SU-DHL-6 (cell line): ENCODE data around the gene INPPL1.

Experiments
- H2AFZ ChIP-seq: fragments of 200-600 bp; sonication (generic); 2 replicates; pipeline ENCODE4 v1.6.1; 2014; ENCODE audit warnings: low read depth, mild to moderate bottlenecking, moderate library complexity, mixed read lengths, antibody characterized with exemption, low read length; ENCODE audit not compliant: severe bottlenecking
- H3F3A ChIP-seq: fragments of 200-600 bp; shearing (Covaris generic); 2 replicates; pipeline ENCODE4 v1.6.0; 2016; ENCODE audit warnings: antibody characterized with exemption, mild to moderate bottlenecking; ENCODE audit not compliant: insufficient read depth
- H3K27ac ChIP-seq: fragments of 200-600 bp; sonication (generic); 2 replicates; pipeline ENCODE4 v1.5.1; 2016; ENCODE audit warnings: low read depth, mild to moderate bottlenecking, low read length, moderate library complexity, mixed read lengths
- H3K27me3 ChIP-seq: fragments of 200-600 bp; sonication (generic), shearing (Covaris generic); 2 replicates; pipeline ENCODE4 v1.6.0; 2014; ENCODE audit warnings: mild to moderate bottlenecking, low read length
- H3K36me3 ChIP-seq: fragments of 200-600 bp; sonication (generic); 2 replicates; pipeline ENCODE4 v1.6.1; 2014; ENCODE audit warnings: mild to moderate bottlenecking, low read length, mixed read lengths
- H3K4me2 ChIP-seq: fragments of 300-600, 200-600 bp; shearing (Covaris generic), sonication (generic); 2 replicates; pipeline ENCODE4 v1.6.0; 2014; ENCODE audit warnings: low read length, low read depth, mild to moderate bottlenecking; ENCODE audit not compliant: poor library complexity, severe bottlenecking
- H3K4me3 ChIP-seq: fragments of 200-600 bp; sonication (generic); 2 replicates; pipeline ENCODE4 v1.5.1; 2014; ENCODE audit warnings: antibody characterized with exemption, low read length, mild to moderate bottlenecking, mixed read lengths; ENCODE audit not compliant: insufficient read depth, poor library complexity, severe bottlenecking
- H3K79me2 ChIP-seq: fragments of 200-600 bp; sonication (generic); 2 replicates; pipeline ENCODE4 v1.6.1; 2014; ENCODE audit warnings: mild to moderate bottlenecking, low read length, moderate library complexity; ENCODE audit not compliant: insufficient read depth
- H3K9ac ChIP-seq: fragments of 200-600 bp; sonication (generic); 2 replicates; pipeline ENCODE4 v1.7.0; 2014; ENCODE audit warnings: mild to moderate bottlenecking, low read length
- H3K9me2 ChIP-seq: fragments of 200-600 bp; sonication (generic); replicated peaks from 2 replicates; pipeline ENCODE4 v1.6.1; 2014; ENCODE audit warnings: low read length; ENCODE audit not compliant: insufficient read depth
- H3K9me3 ChIP-seq: fragments of 200-600 bp; sonication (generic); 2 replicates; pipeline ENCODE4 v1.6.1; 2014; ENCODE audit warnings: low read length, mixed read lengths; ENCODE audit not compliant: insufficient read depth
- H4K20me1 ChIP-seq: fragments of 200-600 bp; sonication (generic); 2 replicates; pipeline ENCODE4 v1.6.1; 2014; ENCODE audit warnings: low read depth, mild to moderate bottlenecking, antibody characterized with exemption, low read length, moderate library complexity, mixed read lengths
- EZH2phosphoT487 ChIP-seq: fragments of 200-600 bp; sonication (generic), shearing (Covaris generic); conservative IDR thresholded peaks from 2 replicates; pipeline ENCODE4 v1.6.1; 2018; ENCODE audit warnings: mild to moderate bottlenecking, antibody characterized with exemption, low read length, moderate library complexity, mixed read lengths
- TF ChIP-seq, protein P1 (sequence below): fragments of 200-600 bp; sonication (generic); IDR thresholded peaks from one replicate; pipeline ENCODE4 v1.5.1; 2017; ENCODE audit warnings: antibody characterized with exemption, mild to moderate bottlenecking, low read length, moderate library complexity; ENCODE audit not compliant: insufficient read depth, poor library complexity, severe bottlenecking

Gene INPPL1

DNA sequence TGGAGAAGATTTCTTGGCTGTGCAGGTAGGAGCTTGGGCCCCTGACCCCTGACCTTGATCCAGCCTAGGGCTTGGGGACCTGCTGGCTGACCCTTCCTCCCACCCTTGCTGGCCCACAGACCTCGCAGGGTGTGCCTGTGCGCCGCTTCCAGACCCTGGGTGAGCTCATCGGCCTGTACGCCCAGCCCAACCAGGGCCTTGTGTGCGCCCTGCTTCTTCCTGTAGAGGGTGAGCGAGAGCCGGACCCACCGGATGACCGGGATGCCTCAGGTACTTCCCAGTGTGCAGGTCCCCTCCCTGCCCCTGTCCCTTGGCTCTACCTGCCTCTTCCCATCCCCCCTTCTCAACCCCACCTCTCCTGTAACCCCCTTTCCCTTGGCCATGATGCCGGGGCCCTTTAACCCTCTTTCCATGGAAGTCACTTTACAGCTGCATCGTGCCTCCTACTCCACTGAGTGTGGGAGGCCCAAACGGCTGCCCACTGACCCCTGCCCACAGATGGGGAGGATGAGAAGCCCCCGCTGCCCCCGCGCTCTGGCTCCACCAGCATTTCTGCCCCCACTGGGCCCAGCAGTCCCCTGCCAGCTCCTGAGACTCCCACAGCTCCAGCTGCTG is 3.8 kb downstream of the INPPL1 start:
- H3K79me2 ChIP-seq, result peaks cover 18% of the 10 kb centered on the region
- H3K27ac ChIP-seq, result no peak overlapping the region
- no peak overlapping the region for H3K9ac ChIP-seq
- H3F3A ChIP-seq, result peaks cover 8% of the 10 kb centered on the region; the same call in 1 of the 2 replicates
- no peak overlapping the region for H2AFZ ChIP-seq
- no peaks in the 10 kb centered on the region for H3K36me3 ChIP-seq
- no peaks in the 10 kb centered on the region for H3K27me3 ChIP-seq
- no peak for TF ChIP-seq EZH2phosphoT487
- TF ChIP-seq, protein P1, sequence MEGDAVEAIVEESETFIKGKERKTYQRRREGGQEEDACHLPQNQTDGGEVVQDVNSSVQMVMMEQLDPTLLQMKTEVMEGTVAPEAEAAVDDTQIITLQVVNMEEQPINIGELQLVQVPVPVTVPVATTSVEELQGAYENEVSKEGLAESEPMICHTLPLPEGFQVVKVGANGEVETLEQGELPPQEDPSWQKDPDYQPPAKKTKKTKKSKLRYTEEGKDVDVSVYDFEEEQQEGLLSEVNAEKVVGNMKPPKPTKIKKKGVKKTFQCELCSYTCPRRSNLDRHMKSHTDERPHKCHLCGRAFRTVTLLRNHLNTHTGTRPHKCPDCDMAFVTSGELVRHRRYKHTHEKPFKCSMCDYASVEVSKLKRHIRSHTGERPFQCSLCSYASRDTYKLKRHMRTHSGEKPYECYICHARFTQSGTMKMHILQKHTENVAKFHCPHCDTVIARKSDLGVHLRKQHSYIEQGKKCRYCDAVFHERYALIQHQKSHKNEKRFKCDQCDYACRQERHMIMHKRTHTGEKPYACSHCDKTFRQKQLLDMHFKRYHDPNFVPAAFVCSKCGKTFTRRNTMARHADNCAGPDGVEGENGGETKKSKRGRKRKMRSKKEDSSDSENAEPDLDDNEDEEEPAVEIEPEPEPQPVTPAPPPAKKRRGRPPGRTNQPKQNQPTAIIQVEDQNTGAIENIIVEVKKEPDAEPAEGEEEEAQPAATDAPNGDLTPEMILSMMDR, result no peak
- no peaks in the 10 kb centered on the region for H3K9me2 ChIP-seq
- no peaks in the 10 kb centered on the region for H3K9me3 ChIP-seq
- H4K20me1 ChIP-seq, result no peaks in the 10 kb centered on the region
- no peak overlapping the region for H3K4me3 ChIP-seq
- H3K4me2 ChIP-seq, result no peak overlapping the region

DNA sequence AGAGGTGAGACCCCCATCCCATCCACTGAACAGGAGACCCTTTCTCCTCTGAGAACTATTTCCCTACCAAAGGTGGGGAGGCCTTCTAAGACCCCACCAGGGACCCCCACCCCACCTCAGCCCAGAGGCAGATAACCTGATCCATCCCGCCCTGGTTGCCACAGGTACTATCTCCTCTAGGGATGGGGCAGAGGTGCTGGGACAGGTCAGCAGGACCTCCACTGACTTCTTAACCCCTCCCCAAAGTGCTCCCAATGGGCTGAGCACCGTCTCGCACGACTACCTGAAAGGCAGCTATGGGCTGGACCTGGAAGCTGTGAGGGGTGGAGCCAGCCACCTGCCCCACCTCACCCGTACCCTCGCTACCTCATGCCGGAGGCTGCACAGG is 4.3 kb downstream of the INPPL1 start:
- H3K79me2 ChIP-seq, result peaks cover 17% of the 10 kb centered on the region
- H3K27me3 ChIP-seq, result no peaks in the 10 kb centered on the region
- no peaks in the 10 kb centered on the region for H3K9me3 ChIP-seq
- H3K4me3 ChIP-seq, result no peak overlapping the region
- H3K9ac ChIP-seq, result no peak overlapping the region
- TF ChIP-seq, protein P1, result no peak
- TF ChIP-seq EZH2phosphoT487, result no peak
- peaks cover 8% of the 10 kb centered on the region; the same call in 1 of the 2 replicates for H3F3A ChIP-seq
- no peaks in the 10 kb centered on the region for H3K36me3 ChIP-seq
- no peaks in the 10 kb centered on the region for H4K20me1 ChIP-seq
- no peaks in the 10 kb centered on the region for H3K9me2 ChIP-seq
- no peak overlapping the region for H3K27ac ChIP-seq
- H3K4me2 ChIP-seq, result no peak overlapping the region
- H2AFZ ChIP-seq, result no peak overlapping the region

DNA sequence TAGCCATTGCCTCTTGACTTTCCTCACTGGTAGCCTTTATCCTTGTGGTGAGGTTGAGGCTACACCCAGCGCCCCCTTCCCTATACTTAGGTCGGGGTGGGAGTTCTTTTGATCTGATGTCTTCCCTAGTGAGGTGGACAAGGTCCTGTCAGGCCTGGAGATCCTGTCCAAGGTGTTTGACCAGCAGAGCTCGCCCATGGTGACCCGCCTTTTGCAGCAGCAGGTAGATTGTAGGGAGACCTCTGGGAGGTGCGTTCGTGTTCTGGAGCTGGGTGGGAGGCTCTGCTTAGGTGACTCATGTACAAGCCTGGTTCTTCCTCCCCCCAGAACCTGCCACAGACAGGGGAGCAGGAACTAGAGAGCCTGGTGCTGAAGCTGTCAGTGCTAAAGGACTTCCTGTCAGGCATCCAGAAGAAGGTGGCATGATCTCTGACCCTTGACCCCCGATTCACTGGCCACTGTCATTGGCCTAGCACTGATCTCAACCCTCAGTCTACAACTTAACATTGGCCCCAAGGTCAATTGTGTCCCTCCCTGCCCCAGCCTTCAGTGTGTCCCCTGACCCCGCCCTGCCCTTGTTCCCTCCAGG is 4.9 kb downstream of the INPPL1 start:
- no peaks in the 10 kb centered on the region for H3K27me3 ChIP-seq

More for the DNA sequence above, 4.9 kb downstream of the INPPL1 start:
- H4K20me1 ChIP-seq, result no peaks in the 10 kb centered on the region
- H2AFZ ChIP-seq, result no peak overlapping the region
- no peaks in the 10 kb centered on the region for H3K9me2 ChIP-seq
- TF ChIP-seq, protein P1, result no peak
- no peak for TF ChIP-seq EZH2phosphoT487
- no peak overlapping the region for H3K4me3 ChIP-seq
- peaks cover 8% of the 10 kb centered on the region; the same call in 1 of the 2 replicates for H3F3A ChIP-seq
- no peak overlapping the region for H3K27ac ChIP-seq
- no peak overlapping the region for H3K4me2 ChIP-seq
- H3K9me3 ChIP-seq, result no peaks in the 10 kb centered on the region
- no peaks in the 10 kb centered on the region for H3K36me3 ChIP-seq
- no peak overlapping the region for H3K9ac ChIP-seq
- peaks cover 11% of the 10 kb centered on the region for H3K79me2 ChIP-seq
